Right atrium auricular region (tissue), 2 donors: ENCODE data around the gene FLAD1. TPM values are rescaled to one million over a fixed set of nuclear protein-coding genes. Genes with fewer than 3 reads are reported as not detected.

Experiments used
- DNase-seq: peaks from one replicate; pipeline ENCODE4 v3.0.0-alpha.2; 2019; ENCODE audit warnings: low spot score
- H3K27ac ChIP-seq, 2 donors: fragments of 200-600 bp; sonication (generic); 1 replicate in 1 of 2; 2 replicates in 1 of 2; pipeline ENCODE4 v1.5.1; 2016 to 2019
- H3K27me3 ChIP-seq, 2 donors: fragments of 200-600 bp; sonication (generic); one replicate each; pipeline versions ENCODE4 v1.5.1 to v1.6.0; 2017 to 2019
- H3K36me3 ChIP-seq: fragments of 200-600 bp; sonication (generic); one replicate; pipeline ENCODE4 v1.5.1; 2016
- H3K4me1 ChIP-seq, 2 donors: fragments of 200-600 bp; sonication (generic); one replicate each; pipeline versions ENCODE4 v1.5.1 to v1.6.0; 2017 to 2019
- H3K4me3 ChIP-seq, 2 donors: fragments of 200-600 bp; sonication (generic); 1 replicate in 1 of 2; 2 replicates in 1 of 2; pipeline ENCODE4 v1.5.1; 2017 to 2019; ENCODE audit warnings: mild to moderate bottlenecking in 1 of 2, moderate library complexity in 1 of 2
- H3K9me3 ChIP-seq, 2 donors: fragments of 200-600 bp; sonication (generic); one replicate each; pipeline ENCODE4 v1.5.1; 2019
- CTCF ChIP-seq, 2 donors: fragments of 200-600 bp; sonication (generic); IDR thresholded peaks; one replicate each; pipeline ENCODE4 v1.5.1; 2019; ENCODE audit warnings: antibody characterized with exemption in 2 of 2
- total RNA-seq, 2 donors: library from RNA; depleted of rRNA; stranded (reverse); fragments of >200 nt; gene quantifications; one replicate each; pipeline ENCODE4 v1.1.0, GENCODE V29; 2016

The FLAD1 gene
- total RNA-seq, 2 donors from 2014 or later: 19.5 to 24.8 TPM

- Histone ChIP-seq H3K9me3 (no peaks in the 10 kb centered on the region), H3K27me3 (no peaks in the 10 kb centered on the region), H3K36me3 (peaks cover 19% of the 10 kb centered on the region), H3K4me3 (no peak overlapping the region), H3K27ac (no peak overlapping the region), H3K4me1 (peaks cover 0 to 57% of the 10 kb centered on the region in 2 donors)
- no peak for TF ChIP-seq CTCF (IDR thresholded peaks at IDR 0.05)
- DNase-seq: no peak
Observed at GRCh38 chr1:154958036-154958435, 25.1 kb upstream of the FLAD1 start.

GRCh38 chr1:154958681-154959425, 24.3 kb upstream of the FLAD1 start:
- Histone ChIP-seq H3K4me3 (no peak overlapping the region), H3K27me3 (no peaks in the 10 kb centered on the region), H3K4me1 (peaks cover 0 to 51% of the 10 kb centered on the region in 2 donors), H3K36me3 (peaks cover 27% of the 10 kb centered on the region), H3K27ac (no peak overlapping the region), H3K9me3 (no peaks in the 10 kb centered on the region)
- no peak for TF ChIP-seq CTCF (IDR thresholded peaks at IDR 0.05)
- DNase-seq: no peak

GRCh38 chr1:154959426-154959780, 23.7 kb upstream of the FLAD1 start:
- H3K27ac ChIP-seq: no peak overlapping the region

GRCh38 chr1:154960446-154961136, 22.6 kb upstream of the FLAD1 start:
- Histone ChIP-seq H3K4me3 (peak overlapping the region; percentile 81 to 94), H3K9me3 (no peaks in the 10 kb centered on the region), H3K27me3 (no peaks in the 10 kb centered on the region), H3K36me3 (peaks cover 45% of the 10 kb centered on the region), H3K4me1 (peaks cover 0 to 34% of the 10 kb centered on the region in 2 donors), H3K27ac (peak overlapping the region; percentile 97 to 98)
- DNase-seq: no peak
- TF ChIP-seq CTCF (IDR thresholded peaks at IDR 0.05): no peak

More at GRCh38 chr1:154959426-154959780, 23.7 kb upstream of the FLAD1 start:
- no peak for TF ChIP-seq CTCF (IDR thresholded peaks at IDR 0.05)
- Histone ChIP-seq H3K4me3 (no peak overlapping the region), H3K27me3 (no peaks in the 10 kb centered on the region), H3K4me1 (peaks cover 0 to 46% of the 10 kb centered on the region in 2 donors), H3K9me3 (no peaks in the 10 kb centered on the region), H3K36me3 (peaks cover 33% of the 10 kb centered on the region)
- DNase-seq: no peak

- peaks cover 0 to 32% of the 10 kb centered on the region in 2 donors for H3K4me1 ChIP-seq
- H3K36me3 ChIP-seq: peaks cover 54% of the 10 kb centered on the region
- peak; percentile 66 to 79 for TF ChIP-seq CTCF (IDR thresholded peaks at IDR 0.05)
Observed at GRCh38 chr1:154961207-154962155, 21.7 kb upstream of the FLAD1 start, which contains the start of gene PYGO2. Gene PYGO2 (minus strand): TSS chr1:154961782. CDS start chr1:154961576, 206 bp downstream.

More at GRCh38 chr1:154961207-154962155, 21.7 kb upstream of the FLAD1 start, which contains the start of gene PYGO2:
- H3K27ac ChIP-seq: peak within 1 kb of the TSS; percentile 97 to 98
- H3K27me3 ChIP-seq: no peaks in the 10 kb centered on the region
- DNase-seq: no peak
- H3K9me3 ChIP-seq: no peaks in the 10 kb centered on the region
- H3K4me3 ChIP-seq: peak within 1 kb of the TSS; percentile 81 to 94
